ENCODE results near the gene TIPARP.

TIPARP gene

GRCh38 chr3:156741935-156742334 lies 67.5 kb downstream of the TIPARP start:
- DNase-seq (ENCODE audit: low spot score), result no peak

GRCh38 chr3:156742401-156742800 lies 68.0 kb downstream of the TIPARP start:
- DNase-seq (ENCODE audit: low spot score), result no peak

- no peak for DNase-seq (ENCODE audit: low spot score)
Measured at GRCh38 chr3:156743859-156744258, 69.5 kb downstream of the TIPARP start.

GRCh38 chr3:156744631-156745030 lies 70.2 kb downstream of the TIPARP start:
- no peak for DNase-seq (ENCODE audit: low spot score)

GRCh38 chr3:156745766-156746165 lies 71.4 kb downstream of the TIPARP start:
- no peak for DNase-seq (ENCODE audit: low spot score)

GRCh38 chr3:156747046-156747445 lies 72.7 kb downstream of the TIPARP start:
- DNase-seq (ENCODE audit: low spot score), result no peak

- no peak for DNase-seq (ENCODE audit: low spot score)
Measured at GRCh38 chr3:156749244-156749643, 74.9 kb downstream of the TIPARP start.

- no peak for DNase-seq (ENCODE audit: low spot score)
Measured at GRCh38 chr3:156750191-156750873, 75.9 kb downstream of the TIPARP start.

- DNase-seq (ENCODE audit: low spot score), result no peak
Measured at GRCh38 chr3:156750874-156751245, 76.5 kb downstream of the TIPARP start.

- DNase-seq (ENCODE audit: low spot score), result no peak
Measured at GRCh38 chr3:156751461-156752025, 77.2 kb downstream of the TIPARP start.
